Stimulated activated CD4-positive, alpha-beta T cell treated with anti-CD3 and anti-CD28 coated beads, Interleukin-15, amount 100 ng/mL, for 1 hour (primary cell): ENCODE measurements around the gene CYP2F1.
"Not testable (repeated sequence)": the region's sequence is repeated elsewhere in the genome, so short reads cannot be mapped to it uniquely, and the experiment has no call there.

Experiments used
- DNase-seq, 2 donors: peaks; one replicate each; pipeline ENCODE4 v3.0.0-alpha.2; 2020; ENCODE audit warnings: low read depth in 1 of 2, low spot score in 1 of 2

The CYP2F1 gene

DNA sequence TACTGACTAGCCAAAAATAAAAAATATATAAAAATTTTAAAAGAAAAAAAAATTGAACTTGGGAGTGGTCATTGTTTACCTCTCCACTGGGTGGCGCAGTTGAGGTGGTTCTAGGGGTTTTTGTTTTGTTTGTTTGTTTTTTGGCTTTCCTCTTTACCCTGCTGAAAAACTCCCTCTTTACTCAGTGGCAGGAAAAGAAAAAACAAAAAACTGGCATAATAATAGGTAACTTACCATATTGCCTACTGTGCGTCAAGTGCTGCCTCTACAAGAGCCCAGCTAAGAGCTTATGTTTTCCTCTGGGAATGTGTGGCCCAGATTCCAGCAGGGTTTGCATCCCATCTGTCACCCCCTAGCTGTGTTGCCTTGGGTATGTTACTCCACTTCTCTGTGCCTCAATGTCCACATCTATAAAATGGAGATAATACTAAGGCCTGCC is 12.6 kb downstream of the CYP2F1 start:
- peak in 1 of 2 donors; percentile 18 for DNase-seq

DNA sequence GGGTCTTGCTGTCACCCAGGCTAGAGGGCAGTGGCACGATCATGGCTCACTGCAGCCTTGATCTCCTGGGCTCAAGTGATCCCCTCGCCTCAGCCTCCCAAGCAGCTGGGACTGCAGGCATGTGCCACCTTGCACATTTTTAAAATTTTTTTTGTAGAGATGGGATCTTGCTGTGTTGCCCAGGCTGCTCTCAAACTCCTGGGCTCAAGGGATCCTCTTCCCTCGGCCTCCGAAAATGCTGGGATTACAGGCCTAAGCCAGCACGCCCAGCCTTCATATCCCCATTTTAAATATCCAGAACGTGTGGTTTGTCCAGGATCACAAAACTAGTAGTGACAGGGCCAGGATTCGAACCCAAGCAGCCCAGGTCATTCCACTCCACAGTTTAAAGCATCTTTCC is 13.1 kb downstream of the CYP2F1 start:
- DNase-seq = not testable (repeated sequence)

GRCh38 chr19:41127801-41128300 is 13.6 kb downstream of the CYP2F1 start:
- peak; percentile 68 to 75 for DNase-seq

- DNase-seq = no peak
Measured at GRCh38 chr19:41128692-41129091, 14.5 kb downstream of the CYP2F1 start.

DNA sequence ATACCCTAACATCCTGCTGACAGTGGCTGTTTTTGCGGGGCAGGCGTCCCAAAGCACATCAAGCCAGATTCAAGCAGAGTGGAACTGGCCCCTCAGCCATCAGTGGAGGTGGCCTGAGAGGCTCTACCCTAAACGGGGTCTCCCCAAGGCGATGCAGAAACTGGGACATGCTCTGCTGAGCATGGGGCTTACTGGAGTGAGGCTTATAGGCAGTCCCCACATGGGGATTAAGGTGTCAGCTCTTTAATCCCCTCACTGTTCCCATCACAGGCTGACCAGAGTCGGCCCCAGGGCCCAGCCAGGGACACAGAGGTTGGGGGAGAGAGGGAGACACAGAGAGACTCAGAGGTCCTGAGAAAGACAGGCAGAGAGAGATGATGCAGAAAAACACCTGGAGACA is 17.0 kb downstream of the CYP2F1 start:
- DNase-seq = no peak

DNA sequence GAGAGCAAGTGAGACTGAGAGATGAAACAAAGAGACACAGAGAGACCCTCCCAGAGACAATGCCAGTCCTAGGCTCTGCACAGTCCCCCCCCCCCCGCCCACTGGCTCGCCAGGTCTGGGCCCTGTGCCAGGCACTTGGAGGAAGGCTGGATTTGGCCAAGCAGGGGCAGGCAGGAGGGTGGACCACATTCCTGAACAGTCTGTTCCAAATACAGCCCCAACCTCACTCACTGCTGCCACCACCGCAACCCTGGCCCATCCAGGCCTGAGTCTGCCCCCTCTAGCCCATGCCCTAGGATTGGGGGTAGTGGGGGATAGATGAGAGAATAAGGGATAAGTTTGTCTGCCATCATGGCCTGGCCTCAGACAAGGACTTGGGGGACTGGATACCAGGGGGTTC is 19.0 kb downstream of the CYP2F1 start:
- no peak for DNase-seq

GRCh38 chr19:41134616-41135015 is 20.4 kb downstream of the CYP2F1 start:
- DNase-seq = no peak

- peak in 1 of 2 donors; percentile 26 for DNase-seq
Measured at GRCh38 chr19:41135390-41136384, 21.5 kb downstream of the CYP2F1 start.

DNA sequence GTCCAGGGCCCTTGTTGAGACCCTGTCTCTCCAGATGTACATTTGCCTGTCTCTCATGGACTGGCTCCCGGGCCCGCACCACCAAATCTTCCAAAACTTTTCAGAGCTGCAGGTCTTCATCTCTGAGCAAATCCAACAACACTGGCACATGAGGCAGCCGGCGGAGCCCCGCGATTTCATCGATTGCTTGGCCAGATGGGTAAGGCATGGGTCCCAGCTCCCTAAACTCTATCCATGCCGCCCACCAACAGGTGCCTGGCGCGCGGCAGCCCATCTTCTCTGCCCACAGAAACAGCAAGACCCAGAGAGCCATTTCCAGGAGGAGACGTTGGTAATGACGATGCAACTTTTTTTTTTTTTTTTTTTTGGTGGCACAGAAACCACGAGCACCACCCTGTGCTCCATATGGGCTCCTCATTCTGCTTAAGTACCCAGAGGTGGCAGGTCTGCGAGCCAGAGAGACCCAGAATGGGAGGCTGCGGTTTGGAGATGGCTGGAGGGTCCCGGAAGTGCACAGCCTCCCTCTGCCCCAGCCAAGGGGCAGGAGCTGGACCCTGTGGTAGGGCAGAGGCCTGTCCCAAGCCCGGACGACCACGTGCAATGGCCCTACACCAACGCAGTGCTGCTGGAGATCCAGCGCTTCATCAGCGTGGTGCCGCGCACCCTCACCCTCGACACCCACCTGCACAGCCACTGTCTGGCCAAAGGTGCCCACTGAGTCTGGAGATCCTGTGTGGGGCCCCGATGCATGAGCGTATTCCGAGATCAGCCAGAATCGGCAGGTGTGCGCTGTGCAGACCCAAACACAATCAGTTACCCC is 22.6 kb downstream of the CYP2F1 start:
- DNase-seq = no peak

GRCh38 chr19:41144403-41144802 is 30.2 kb downstream of the CYP2F1 start:
- peak; percentile 63 to 67 for DNase-seq

DNA sequence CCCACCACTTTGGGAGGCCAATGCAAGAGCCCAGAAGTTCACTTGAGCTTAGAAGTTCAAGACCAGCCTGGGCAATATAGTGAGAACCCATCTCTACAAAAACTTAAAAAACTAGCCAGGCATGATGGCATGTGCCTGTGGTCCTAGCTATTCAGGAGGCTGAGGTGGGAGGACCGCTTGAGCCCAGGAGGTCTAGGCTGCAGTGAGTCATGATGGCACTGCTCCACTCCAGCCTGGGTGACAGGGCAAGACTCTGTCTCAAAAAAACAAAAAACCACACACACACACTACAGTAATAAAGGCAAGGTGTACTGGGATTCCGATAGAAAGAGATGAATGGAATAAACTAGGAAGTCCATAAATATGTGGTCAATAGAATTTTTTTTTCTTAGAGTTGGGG is 35.6 kb downstream of the CYP2F1 start:
- DNase-seq = no peak

- not testable (repeated sequence) for DNase-seq
Measured at GRCh38 chr19:41150986-41151385, 36.8 kb downstream of the CYP2F1 start.

DNA sequence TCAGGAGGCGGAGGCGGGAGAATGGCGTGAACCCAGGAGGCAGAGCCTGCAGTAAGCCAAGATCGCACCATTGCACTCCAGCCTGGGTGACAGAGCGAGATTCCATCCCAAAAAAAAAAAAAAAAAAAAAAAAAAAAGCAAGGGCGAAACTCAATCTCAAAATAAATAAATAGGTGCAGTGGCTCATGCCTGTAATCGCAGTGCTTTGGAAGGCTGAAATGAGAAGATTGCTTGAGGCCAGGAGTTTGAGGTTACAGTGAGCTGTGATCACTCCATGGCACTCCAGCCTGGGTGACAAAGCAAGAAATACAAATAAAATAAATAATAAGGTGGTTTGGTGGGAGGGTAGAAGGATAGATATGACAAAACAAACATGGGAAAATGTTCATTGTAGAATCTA is 39.8 kb downstream of the CYP2F1 start:
- DNase-seq = no peak

- no peak for DNase-seq
Measured at GRCh38 chr19:41156207-41156606, 42.0 kb downstream of the CYP2F1 start.

DNA sequence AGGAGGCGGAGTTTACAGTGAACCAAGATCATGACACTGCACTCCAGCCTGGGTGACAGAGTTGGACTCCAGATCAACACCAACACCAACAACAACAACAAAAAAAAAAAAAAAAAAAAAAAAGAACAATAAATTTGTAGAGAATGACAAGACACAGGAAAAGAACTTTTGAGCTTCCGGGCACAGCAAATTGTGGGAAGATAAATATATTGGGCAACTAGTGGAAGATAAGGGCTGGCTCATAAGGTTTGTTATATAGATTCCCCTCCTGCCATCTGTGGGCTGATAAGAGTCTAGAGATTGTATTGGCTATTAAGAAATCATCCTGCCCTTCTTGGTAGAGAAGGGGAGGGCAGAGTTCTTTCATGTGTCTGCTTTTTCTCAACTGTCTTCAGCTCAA is 45.6 kb downstream of the CYP2F1 start:
- DNase-seq = no peak

DNA sequence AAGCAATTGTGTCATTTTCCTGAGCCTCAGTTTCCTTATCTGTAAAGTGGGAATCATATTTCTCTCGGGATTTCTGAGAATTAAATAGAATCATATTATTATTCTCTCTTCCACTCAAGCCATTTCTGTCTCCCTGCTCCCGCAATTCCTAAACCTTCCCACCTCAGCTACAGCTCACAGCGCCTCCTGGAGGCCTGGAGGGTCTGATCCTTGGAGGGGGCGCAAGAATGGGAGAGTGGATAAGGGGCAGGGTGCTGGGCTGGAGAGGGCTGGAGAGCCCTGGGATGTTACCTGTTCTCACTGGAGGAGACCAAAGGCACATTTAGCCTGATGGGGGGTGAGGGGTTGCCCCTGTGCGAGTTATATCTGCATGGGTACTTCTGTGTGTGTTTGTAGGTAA is 47.7 kb downstream of the CYP2F1 start:
- no peak for DNase-seq

GRCh38 chr19:41166944-41167804 is 52.9 kb downstream of the CYP2F1 start:
- DNase-seq = no peak

DNA sequence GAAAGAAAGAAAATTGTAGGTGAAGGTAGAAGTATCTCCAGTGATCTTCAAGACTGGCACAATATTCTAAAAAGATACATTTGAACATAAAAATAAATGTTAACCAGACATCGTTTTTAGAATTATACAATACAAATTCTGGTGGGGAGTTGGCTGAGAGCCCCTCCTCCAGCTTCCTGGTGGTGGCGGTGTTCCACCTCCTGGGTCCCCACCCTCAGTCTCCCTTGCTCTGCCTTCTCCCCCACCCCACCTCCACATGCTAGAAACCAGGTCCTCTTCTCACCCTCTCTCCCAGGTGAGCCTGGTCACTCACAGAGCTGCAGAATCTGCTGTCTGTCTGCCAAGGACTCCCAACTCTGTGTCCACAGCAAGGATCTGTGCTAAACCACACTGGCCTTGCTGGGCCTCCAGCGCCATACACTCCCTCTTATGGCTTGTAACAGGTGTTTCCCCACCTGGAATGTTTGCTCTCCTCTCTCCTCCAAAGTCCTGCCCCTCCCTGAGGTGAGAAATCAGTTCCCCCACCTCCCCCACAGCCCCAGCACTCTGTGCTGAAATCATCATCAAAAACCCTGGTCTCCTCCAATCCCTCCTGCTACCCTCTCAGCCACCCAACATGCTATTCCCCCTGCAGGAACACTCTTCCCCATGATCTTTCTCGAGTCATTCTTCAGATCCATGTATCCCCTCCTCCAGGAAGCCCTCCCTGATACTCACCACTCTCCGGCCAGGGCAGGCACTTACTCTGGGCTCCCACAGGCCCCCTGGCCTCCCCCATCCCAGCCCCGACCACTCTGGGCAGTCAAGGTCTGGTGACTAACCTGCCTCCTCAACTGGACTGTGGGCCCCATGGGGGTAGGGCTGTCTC is 58.3 kb downstream of the CYP2F1 start:
- DNase-seq = no peak

- DNase-seq = no peak
Measured at GRCh38 chr19:41174297-41174928, 60.2 kb downstream of the CYP2F1 start.
